ENCODE measurements around the gene CROCC2.
A peak's percentile ranks its signal among the peaks of the same experiment; 100 is the strongest.

Gene CROCC2

DNA sequence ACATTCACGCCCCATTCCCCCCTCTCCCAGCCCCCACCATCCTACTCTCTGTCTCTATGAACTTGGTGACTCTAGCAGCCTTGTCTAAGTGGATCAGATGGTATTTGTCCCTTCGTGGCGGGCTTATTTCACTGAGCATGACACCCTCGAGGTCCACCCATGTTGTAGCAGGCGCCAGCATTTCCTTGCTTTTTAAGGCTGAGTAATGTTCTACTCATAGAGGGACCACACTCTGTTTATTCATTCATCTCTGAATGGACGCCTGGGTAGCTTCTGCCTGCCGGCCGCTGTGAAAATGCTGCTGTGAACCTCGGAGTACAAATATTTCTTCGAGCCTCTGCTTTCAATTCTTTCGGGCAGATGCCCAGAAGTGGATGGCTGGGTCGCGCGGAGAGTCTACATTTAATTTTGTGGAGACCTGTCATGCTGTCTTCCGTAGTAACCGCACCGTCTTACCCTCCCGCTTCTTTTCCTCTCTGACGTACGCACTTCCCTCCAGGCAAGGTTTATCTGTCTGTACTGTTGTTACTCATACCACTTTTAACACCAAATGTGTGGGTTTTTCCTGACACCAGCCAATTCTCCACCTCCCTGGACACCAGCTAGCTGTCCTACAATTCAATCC lies 5.6 kb downstream of the CROCC2 start:
- TF ChIP-seq REST (IDR thresholded peaks at IDR 0.05; ENCODE audit: insufficient replicate concordance, low read depth) (no peak), GABPA (IDR thresholded peaks at IDR 0.05; ENCODE audit: low read depth) (no peak), CTCF (IDR thresholded peaks at IDR 0.05; ENCODE audit: insufficient read depth, low read length) (no peak), POLR2AphosphoS5 (IDR thresholded peaks at IDR 0.05; ENCODE audit: low read depth) (no peak), SPI1 (IDR thresholded peaks at IDR 0.05; ENCODE audit: borderline replicate concordance, low read depth) (no peak)
- peaks cover 17% of the 10 kb centered on the region for H3K27me3 ChIP-seq (ENCODE audit: insufficient read depth, poor library complexity, severe bottlenecking)
- no peak overlapping the region for H3K4me3 ChIP-seq (replicated peaks; ENCODE audit: insufficient read depth, low read length)
- no peak for DNase-seq (ENCODE audit: low read depth in 1 of 2, low spot score in 1 of 2)
- no peak overlapping the region for H3K27ac ChIP-seq (replicated peaks)

GRCh38 chr2:240912878-240913809 lies 7.0 kb downstream of the CROCC2 start:
- H3K27me3 ChIP-seq (ENCODE audit: insufficient read depth, poor library complexity, severe bottlenecking), result peaks cover 23% of the 10 kb centered on the region
- no peak for TF ChIP-seq CTCF (IDR thresholded peaks at IDR 0.05; ENCODE audit: insufficient read depth, low read length)
- no peak for TF ChIP-seq GABPA (IDR thresholded peaks at IDR 0.05; ENCODE audit: low read depth)
- TF ChIP-seq SPI1 (IDR thresholded peaks at IDR 0.05; ENCODE audit: borderline replicate concordance, low read depth), result no peak
- no peak for TF ChIP-seq REST (IDR thresholded peaks at IDR 0.05; ENCODE audit: insufficient replicate concordance, low read depth)
- TF ChIP-seq POLR2AphosphoS5 (IDR thresholded peaks at IDR 0.05; ENCODE audit: low read depth), result no peak
- H3K27ac ChIP-seq (replicated peaks), result no peak overlapping the region
- no peak overlapping the region for H3K4me3 ChIP-seq (replicated peaks; ENCODE audit: insufficient read depth, low read length)
- DNase-seq (ENCODE audit: low read depth in 1 of 2, low spot score in 1 of 2), result no peak

- H3K27ac ChIP-seq (replicated peaks), result no peak overlapping the region
- peak in 1 of 2 experiments; percentile 46 for DNase-seq (ENCODE audit: low read depth in 1 of 2, low spot score in 1 of 2)
These were observed 7.9 kb downstream of the CROCC2 start for GRCh38 chr2:240913810-240914644.

More at GRCh38 chr2:240913810-240914644, 7.9 kb downstream of the CROCC2 start:
- no peak overlapping the region for H3K4me3 ChIP-seq (replicated peaks; ENCODE audit: insufficient read depth, low read length)
- peaks cover 23% of the 10 kb centered on the region for H3K27me3 ChIP-seq (ENCODE audit: insufficient read depth, poor library complexity, severe bottlenecking)
- TF ChIP-seq POLR2AphosphoS5 (IDR thresholded peaks at IDR 0.05; ENCODE audit: low read depth) (no peak), CTCF (IDR thresholded peaks at IDR 0.05; ENCODE audit: insufficient read depth, low read length) (peak; percentile 82), REST (IDR thresholded peaks at IDR 0.05; ENCODE audit: insufficient replicate concordance, low read depth) (no peak)

Data from HL-60 (cell line).